A549 (cell line): ENCODE data around the gene UPF2. TPM values are rescaled to one million over a fixed set of nuclear protein-coding genes. Genes with fewer than 3 reads are reported as not detected.

Experiments used
- ATAC-seq, 2 experiments: fragments of 200-7000 bp in 1 of 2; fragments of >200 bp in 1 of 2; cut with Nextera tagmentation in 1 of 2; cut with Tn5 transposase in 1 of 2; 3 replicates each; pipeline versions ENCODE4 v1.8.0 to v1.9.1; 2018 to 2020; ENCODE audit warnings: mild to moderate bottlenecking in 1 of 2, moderate library complexity in 1 of 2
- CTCF ChIA-PET: fragments of 300-600 bp; sonication (Branson Sonifier 250); formaldehyde crosslinking; extraction: SDS; loops from one replicate; lab custom pipeline; 2021; ENCODE audit warnings: antibody characterized with exemption, inconsistent platforms; lab: Yijun Ruan, JAX
- POLR2A ChIA-PET: fragments of 350-600 bp; formaldehyde crosslinking; extraction: SDS; loops from one replicate; lab custom pipeline; 2021; ENCODE audit warnings: antibody characterized with exemption, inconsistent platforms; lab: Yijun Ruan, JAX
- DNase-seq, 2 experiments: peaks; one replicate each; pipeline versions ENCODE4 v3.0.0 to v3.0.0-alpha.2; 2011 to 2016; ENCODE audit warnings: low read depth in 1 of 2, low spot score in 1 of 2
- FAIRE-seq: peaks from 2 replicates; lab custom pipeline; 2011; peaks lifted over from hg19 to GRCh38; lab: Jason Lieb, UNC
- H3K27ac ChIP-seq, 2 experiments: fragments of >200 bp; sonication (Bioruptor Twin); formaldehyde crosslinking; 3 replicates each; pipeline ENCODE4 v1.5.1; 2016 to 2017
- H3K4me1 ChIP-seq: fragments of >200 bp; sonication (Bioruptor Twin); formaldehyde crosslinking; 3 replicates; pipeline ENCODE4 v1.6.1; 2016
- H3K4me2 ChIP-seq: fragments of >200 bp; sonication (Bioruptor Twin); formaldehyde crosslinking; 3 replicates; pipeline ENCODE4 v1.6.1; 2016
- H3K4me3 ChIP-seq: fragments of >200 bp; sonication (Bioruptor Twin); formaldehyde crosslinking; 3 replicates; pipeline ENCODE4 v1.5.1; 2016
- H3K9me3 ChIP-seq: fragments of >200 bp; sonication (Bioruptor Twin); formaldehyde crosslinking; 3 replicates; pipeline ENCODE4 v1.6.1; 2016
- BHLHE40 ChIP-seq: IDR thresholded peaks from 2 replicates; pipeline ENCODE4 v1.6.1; 2012; ENCODE audit warnings: low read depth, low read length, inconsistent platforms
- CBX2 ChIP-seq: fragments of 200-600 bp; sonication (generic); IDR thresholded peaks from 2 replicates; pipeline ENCODE4 v1.6.1; 2016; ENCODE audit warnings: low read depth, mild to moderate bottlenecking, borderline replicate concordance
- CBX8 ChIP-seq: fragments of 200-600 bp; sonication (generic); IDR thresholded peaks from 2 replicates; pipeline ENCODE4 v1.6.1; 2016
- CEBPB ChIP-seq, 2 experiments: fragments of >200 bp in 1 of 2; sonication (Bioruptor Twin) in 1 of 2; formaldehyde crosslinking in 1 of 2; IDR thresholded peaks; 2 replicates each; pipeline ENCODE4 v1.6.1; 2012 to 2016
- CTCF ChIP-seq: fragments of >200 bp; sonication (Bioruptor Twin); formaldehyde crosslinking; IDR thresholded peaks from 3 replicates; pipeline ENCODE4 v1.5.1; 2016
- EHMT2 ChIP-seq: fragments of 200-600 bp; sonication (generic); IDR thresholded peaks from 2 replicates; pipeline ENCODE4 v1.6.1; 2016; ENCODE audit warnings: antibody characterized with exemption, low read depth, mild to moderate bottlenecking, moderate library complexity
- FOSL2 ChIP-seq, 2 experiments: fragments of 450-650 bp in 1 of 2; fragments of >200 bp in 1 of 2; sonication (Bioruptor Twin) in 1 of 2; formaldehyde crosslinking; IDR thresholded peaks; 2 replicates each; pipeline versions ENCODE4 v1.5.0 to v1.6.1; 2016 to 2020; ENCODE audit warnings: mild to moderate bottlenecking in 1 of 2, moderate library complexity in 1 of 2
- FOXS1 ChIP-seq: fragments of 250-450 bp; sonication (Bioruptor Pico); IDR thresholded peaks from 2 replicates; pipeline ENCODE4 v1.5.0; 2020; ENCODE audit warnings: mild to moderate bottlenecking, moderate library complexity
- HDAC2 ChIP-seq: fragments of 200-600 bp; sonication (generic); IDR thresholded peaks from 2 replicates; pipeline ENCODE4 v1.6.1; 2016
- HEYL ChIP-seq: fragments of 250-450 bp; sonication (Bioruptor Pico); IDR thresholded peaks from 2 replicates; pipeline ENCODE4 v1.8.0; 2021; ENCODE audit warnings: mild to moderate bottlenecking, moderate library complexity
- HOXA7 ChIP-seq: fragments of 250-450 bp; sonication (Bioruptor Pico); IDR thresholded peaks from 2 replicates; pipeline ENCODE4 v1.5.0; 2020; ENCODE audit warnings: mild to moderate bottlenecking, moderate library complexity
- HOXB13 ChIP-seq: fragments of 250-450 bp; sonication (Bioruptor Pico); IDR thresholded peaks from 2 replicates; pipeline ENCODE4 v1.5.0; 2020; ENCODE audit warnings: low read depth, mild to moderate bottlenecking, moderate library complexity
- KDM1A ChIP-seq: fragments of 200-600 bp; sonication (generic); IDR thresholded peaks from 2 replicates; pipeline ENCODE4 v1.6.1; 2016; ENCODE audit warnings: low read depth, mild to moderate bottlenecking
- KDM5A ChIP-seq: fragments of 200-600 bp; sonication (generic); IDR thresholded peaks from 2 replicates; pipeline ENCODE4 v1.6.1; 2016; ENCODE audit warnings: antibody characterized with exemption, mild to moderate bottlenecking
- MAFK ChIP-seq: fragments of 450-650 bp; IDR thresholded peaks from 2 replicates; pipeline ENCODE4 v1.6.1; 2014; ENCODE audit not compliant: partially characterized antibody
- MAZ ChIP-seq: fragments of 150-350 bp; IDR thresholded peaks from 2 replicates; pipeline ENCODE4 v1.6.1; 2014; ENCODE audit warnings: antibody characterized with exemption, low read depth, low read length, borderline replicate concordance
- MYC ChIP-seq: IDR thresholded peaks from 2 replicates; pipeline ENCODE4 v1.6.1; 2012; ENCODE audit warnings: mild to moderate bottlenecking, inconsistent platforms, low read length, improper control_type of control experiment, borderline replicate concordance
- POLR2A ChIP-seq: IDR thresholded peaks from 2 replicates; pipeline ENCODE4 v1.6.1; 2012; ENCODE audit warnings: mild to moderate bottlenecking, low read length
- RAD21 ChIP-seq, 2 experiments: fragments of >200 bp in 1 of 2; sonication (Bioruptor Twin) in 1 of 2; formaldehyde crosslinking in 1 of 2; IDR thresholded peaks in 1 of 2; conservative IDR thresholded peaks in 1 of 2; 2 replicates in 1 of 2; 3 replicates in 1 of 2; pipeline ENCODE4 v1.6.1; 2012 to 2018; ENCODE audit warnings: inconsistent platforms in 1 of 2
- RARB ChIP-seq: fragments of 250-450 bp; sonication (Bioruptor Pico); IDR thresholded peaks from 2 replicates; pipeline ENCODE4 v1.8.0; 2021; ENCODE audit warnings: mild to moderate bottlenecking, moderate library complexity
- RFX5 ChIP-seq: fragments of 450-650 bp; IDR thresholded peaks from 2 replicates; pipeline ENCODE4 v1.7.1; 2014; ENCODE audit warnings: antibody characterized with exemption, mild to moderate bottlenecking, moderate library complexity
- RNF2 ChIP-seq: fragments of 200-600 bp; sonication (generic); IDR thresholded peaks from 2 replicates; pipeline ENCODE4 v1.6.1; 2016; ENCODE audit warnings: low read depth, mild to moderate bottlenecking, antibody characterized with exemption, moderate library complexity, borderline replicate concordance
- SREBF2 ChIP-seq: fragments of 450-650 bp; IDR thresholded peaks from 2 replicates; pipeline ENCODE4 v1.6.1; 2014; ENCODE audit warnings: mild to moderate bottlenecking, moderate library complexity
- ZNF302 ChIP-seq: fragments of 250-450 bp; sonication (Bioruptor Pico); IDR thresholded peaks from 2 replicates; pipeline ENCODE4 v1.9.0; 2021; ENCODE audit warnings: inconsistent platforms, mild to moderate bottlenecking, moderate library complexity
- WGBS: methylation state at CpG from one replicate; pipeline ENCODE4 v1.1.6; 2017; ENCODE audit errors: missing lambda C conversion rate; 5-methylcytosine and 5-hydroxymethylcytosine counted together
- polyA plus RNA-seq, 4 experiments: library from polyadenylated mRNA; depleted of rRNA in 3 of 4; stranded (reverse); fragments of >200 nt; fragmentation: RNase III in 1 of 4; extraction: RNeasy Plus Mini Kit Qiagen cat#74134 plus additional on column Dnase treatment in 1 of 4; gene quantifications; 2 replicates in 3 of 4; 3 replicates in 1 of 4; pipeline ENCODE4 v1.2.3, GENCODE V29; 2011 to 2017
- TF ChIP-seq, protein P1 (sequence below): fragments of 150-350 bp; IDR thresholded peaks from 2 replicates; pipeline ENCODE4 v1.6.1; 2014; ENCODE audit warnings: low read depth, mild to moderate bottlenecking, low read length
- TF ChIP-seq, protein P2 (sequence below): fragments of 200-600 bp; sonication (generic); IDR thresholded peaks from 2 replicates; pipeline ENCODE4 v1.6.1; 2016; ENCODE audit warnings: antibody characterized with exemption, mild to moderate bottlenecking, moderate library complexity
- TF ChIP-seq, protein P3 (sequence below): fragments of 250-450 bp; sonication (Bioruptor Pico); IDR thresholded peaks from 2 replicates; pipeline ENCODE4 v1.5.0; 2021; ENCODE audit warnings: mild to moderate bottlenecking, moderate library complexity, borderline replicate concordance
- TF ChIP-seq, protein P4 (sequence below): IDR thresholded peaks from 2 replicates; pipeline ENCODE4 v1.6.1; 2012; ENCODE audit warnings: low read depth, borderline replicate concordance

Gene UPF2
- polyA plus RNA-seq, 2 of the 4 experiments (the other 2 are of a cell fraction) = 16.5 to 21.6 TPM

DNA sequence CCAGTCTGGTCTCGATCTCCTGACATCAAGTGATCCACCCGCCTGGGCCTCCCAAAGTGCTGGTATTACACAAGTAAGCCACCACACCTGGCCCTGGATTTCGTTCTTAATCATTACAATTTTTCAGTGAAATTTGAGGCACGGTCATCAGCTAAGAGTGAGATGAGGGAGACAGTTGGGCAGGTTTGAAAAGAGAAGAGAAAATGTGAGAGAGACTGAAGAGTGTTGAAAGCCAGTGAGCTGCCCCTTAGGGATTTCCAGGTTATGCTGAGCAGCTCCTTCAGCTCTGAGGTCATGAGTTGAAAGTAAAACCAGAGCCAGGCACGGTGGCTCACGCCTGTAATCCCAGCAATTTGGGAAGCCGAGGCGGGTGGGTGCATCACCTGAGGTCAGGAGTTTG, 5.9 kb upstream of the UPF2 start:
- DNase-seq (no peak), FAIRE-seq (no peak)

DNA sequence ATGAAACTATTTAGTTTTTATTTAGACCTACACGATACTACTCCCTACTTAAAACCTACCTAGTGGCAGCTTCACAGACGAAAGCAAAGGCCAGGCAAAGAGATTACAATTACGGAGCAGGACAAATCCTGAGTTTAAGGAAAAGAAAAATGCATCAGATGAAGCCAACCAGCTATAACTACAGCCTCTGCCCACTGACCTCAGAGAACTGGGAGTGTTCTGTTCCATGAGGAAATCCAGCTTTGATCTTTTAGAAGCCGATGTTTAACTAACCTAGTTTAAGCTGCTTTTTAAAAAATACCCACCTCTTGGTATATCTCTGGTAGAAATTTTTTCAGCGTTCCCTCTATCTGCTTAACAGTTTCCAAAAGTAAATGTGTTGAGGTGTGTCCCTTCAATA, 3.0 kb upstream of the UPF2 start:
- H3K9me3 ChIP-seq = no peaks in the 10 kb centered on the region
- H3K4me1 ChIP-seq = peaks cover 13% of the 10 kb centered on the region
- WGBS = 71% methylated on average over 5 of the region's 5 CpGs
- DNase-seq (no peak), ATAC-seq (no peak), FAIRE-seq (no peak)
- ChIA-PET CTCF (no interaction called here), POLR2A (no interaction called here)
- H3K4me3 ChIP-seq = no peak overlapping the region
- no peak overlapping the region for H3K27ac ChIP-seq
- H3K4me2 ChIP-seq = no peak overlapping the region
- TF ChIP-seq FOXS1 (CRISPR knock-in tag) (no peak), POLR2A (no peak), FOSL2 (IDR thresholded peaks at IDR 0.05) (no peak), FOSL2 (CRISPR knock-in tag; IDR thresholded peaks at IDR 0.05) (no peak), RFX5 (no peak), CBX2 (no peak), HOXB13 (CRISPR knock-in tag) (no peak), HOXA7 (CRISPR knock-in tag) (no peak), MAZ (no peak), EHMT2 (no peak), HEYL (CRISPR knock-in tag) (no peak), MAFK (no peak), KDM5A (no peak), MYC (no peak)
- TF ChIP-seq, protein P1, sequence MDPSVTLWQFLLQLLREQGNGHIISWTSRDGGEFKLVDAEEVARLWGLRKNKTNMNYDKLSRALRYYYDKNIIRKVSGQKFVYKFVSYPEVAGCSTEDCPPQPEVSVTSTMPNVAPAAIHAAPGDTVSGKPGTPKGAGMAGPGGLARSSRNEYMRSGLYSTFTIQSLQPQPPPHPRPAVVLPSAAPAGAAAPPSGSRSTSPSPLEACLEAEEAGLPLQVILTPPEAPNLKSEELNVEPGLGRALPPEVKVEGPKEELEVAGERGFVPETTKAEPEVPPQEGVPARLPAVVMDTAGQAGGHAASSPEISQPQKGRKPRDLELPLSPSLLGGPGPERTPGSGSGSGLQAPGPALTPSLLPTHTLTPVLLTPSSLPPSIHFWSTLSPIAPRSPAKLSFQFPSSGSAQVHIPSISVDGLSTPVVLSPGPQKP = no peak

More for the DNA sequence above, 5.9 kb upstream of the UPF2 start:
- 74% methylated on average over 8 of the region's 8 CpGs for WGBS
- H3K4me1 ChIP-seq = peaks cover 3% of the 10 kb centered on the region; the same call in 1 of the 3 replicates
- no peak overlapping the region for H3K4me3 ChIP-seq
- no peak overlapping the region for H3K4me2 ChIP-seq
- TF ChIP-seq BHLHE40 (no peak), SREBF2 (no peak), RAD21 (conservative IDR thresholded peaks at IDR 0.05 in 1 of 2, IDR thresholded peaks at IDR 0.05 in 1 of 2) (no peak), KDM5A (no peak), KDM1A (no peak), CTCF (no peak), HDAC2 (no peak), ZNF302 (CRISPR knock-in tag) (no peak), HEYL (CRISPR knock-in tag) (no peak), CEBPB (IDR thresholded peaks at IDR 0.05) (no peak), EHMT2 (no peak), RARB (no peak), CBX8 (no peak), RNF2 (no peak)
- TF ChIP-seq, protein P2, sequence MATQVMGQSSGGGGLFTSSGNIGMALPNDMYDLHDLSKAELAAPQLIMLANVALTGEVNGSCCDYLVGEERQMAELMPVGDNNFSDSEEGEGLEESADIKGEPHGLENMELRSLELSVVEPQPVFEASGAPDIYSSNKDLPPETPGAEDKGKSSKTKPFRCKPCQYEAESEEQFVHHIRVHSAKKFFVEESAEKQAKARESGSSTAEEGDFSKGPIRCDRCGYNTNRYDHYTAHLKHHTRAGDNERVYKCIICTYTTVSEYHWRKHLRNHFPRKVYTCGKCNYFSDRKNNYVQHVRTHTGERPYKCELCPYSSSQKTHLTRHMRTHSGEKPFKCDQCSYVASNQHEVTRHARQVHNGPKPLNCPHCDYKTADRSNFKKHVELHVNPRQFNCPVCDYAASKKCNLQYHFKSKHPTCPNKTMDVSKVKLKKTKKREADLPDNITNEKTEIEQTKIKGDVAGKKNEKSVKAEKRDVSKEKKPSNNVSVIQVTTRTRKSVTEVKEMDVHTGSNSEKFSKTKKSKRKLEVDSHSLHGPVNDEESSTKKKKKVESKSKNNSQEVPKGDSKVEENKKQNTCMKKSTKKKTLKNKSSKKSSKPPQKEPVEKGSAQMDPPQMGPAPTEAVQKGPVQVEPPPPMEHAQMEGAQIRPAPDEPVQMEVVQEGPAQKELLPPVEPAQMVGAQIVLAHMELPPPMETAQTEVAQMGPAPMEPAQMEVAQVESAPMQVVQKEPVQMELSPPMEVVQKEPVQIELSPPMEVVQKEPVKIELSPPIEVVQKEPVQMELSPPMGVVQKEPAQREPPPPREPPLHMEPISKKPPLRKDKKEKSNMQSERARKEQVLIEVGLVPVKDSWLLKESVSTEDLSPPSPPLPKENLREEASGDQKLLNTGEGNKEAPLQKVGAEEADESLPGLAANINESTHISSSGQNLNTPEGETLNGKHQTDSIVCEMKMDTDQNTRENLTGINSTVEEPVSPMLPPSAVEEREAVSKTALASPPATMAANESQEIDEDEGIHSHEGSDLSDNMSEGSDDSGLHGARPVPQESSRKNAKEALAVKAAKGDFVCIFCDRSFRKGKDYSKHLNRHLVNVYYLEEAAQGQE = no peak
- TF ChIP-seq, protein P3, sequence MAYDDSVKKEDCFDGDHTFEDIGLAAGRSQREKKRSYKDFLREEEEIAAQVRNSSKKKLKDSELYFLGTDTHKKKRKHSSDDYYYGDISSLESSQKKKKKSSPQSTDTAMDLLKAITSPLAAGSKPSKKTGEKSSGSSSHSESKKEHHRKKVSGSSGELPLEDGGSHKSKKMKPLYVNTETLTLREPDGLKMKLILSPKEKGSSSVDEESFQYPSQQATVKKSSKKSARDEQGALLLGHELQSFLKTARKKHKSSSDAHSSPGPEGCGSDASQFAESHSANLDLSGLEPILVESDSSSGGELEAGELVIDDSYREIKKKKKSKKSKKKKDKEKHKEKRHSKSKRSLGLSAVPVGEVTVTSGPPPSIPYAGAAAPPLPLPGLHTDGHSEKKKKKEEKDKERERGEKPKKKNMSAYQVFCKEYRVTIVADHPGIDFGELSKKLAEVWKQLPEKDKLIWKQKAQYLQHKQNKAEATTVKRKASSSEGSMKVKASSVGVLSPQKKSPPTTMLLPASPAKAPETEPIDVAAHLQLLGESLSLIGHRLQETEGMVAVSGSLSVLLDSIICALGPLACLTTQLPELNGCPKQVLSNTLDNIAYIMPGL (CRISPR knock-in tag) = no peak
- TF ChIP-seq, protein P4, sequence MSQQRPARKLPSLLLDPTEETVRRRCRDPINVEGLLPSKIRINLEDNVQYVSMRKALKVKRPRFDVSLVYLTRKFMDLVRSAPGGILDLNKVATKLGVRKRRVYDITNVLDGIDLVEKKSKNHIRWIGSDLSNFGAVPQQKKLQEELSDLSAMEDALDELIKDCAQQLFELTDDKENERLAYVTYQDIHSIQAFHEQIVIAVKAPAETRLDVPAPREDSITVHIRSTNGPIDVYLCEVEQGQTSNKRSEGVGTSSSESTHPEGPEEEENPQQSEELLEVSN = no peak
- ATAC-seq = no peak
- POLR2A ChIA-PET = interaction anchor here (0.5 kb wide), 1 partner anchor 282 kb away, joined by 3 read pairs; no protein-coding TSS in a partner anchor
- no peak overlapping the region for H3K27ac ChIP-seq
- no peaks in the 10 kb centered on the region for H3K9me3 ChIP-seq
- CTCF ChIA-PET = interaction anchor here (0.6 kb wide), 1 partner anchor 237 kb away, joined by 3 read pairs; no protein-coding TSS in a partner anchor
